Right renal pelvis (tissue), 4 donors: ENCODE data around the gene SP140L. TPM values are rescaled to one million over a fixed set of nuclear protein-coding genes. Genes with fewer than 3 reads are reported as not detected.
"Not testable (repeated sequence)": the region's sequence is repeated elsewhere in the genome, so short reads cannot be mapped to it uniquely, and the experiment has no call there.

Experiments
- DNase-seq, 4 donors: peaks; one replicate each; pipeline ENCODE4 v3.0.0-alpha.2; 2013; ENCODE audit warnings: low read depth in 4 of 4, low spot score in 3 of 4, missing footprints in 1 of 4
- polyA plus RNA-seq, 4 donors: library from polyadenylated mRNA; unstranded; fragments of 120-200 nt; gene quantifications; one replicate each; pipeline ENCODE4 v1.2.1, GENCODE V29; 2013; ENCODE audit not compliant: insufficient read length in 4 of 4

SP140L gene
- polyA plus RNA-seq, 4 donors: 8.2 to 11.1 (median 8.9) TPM

GRCh38 chr2:230358305-230358704, 31.3 kb downstream of the SP140L start:
- no peak for DNase-seq

GRCh38 chr2:230360028-230360427, 33.0 kb downstream of the SP140L start:
- DNase-seq: no peak

- no peak for DNase-seq
Observed at GRCh38 chr2:230362030-230362691, 35.2 kb downstream of the SP140L start.

- DNase-seq: no peak
Observed at GRCh38 chr2:230382108-230382507, 55.1 kb downstream of the SP140L start.

- DNase-seq: no peak
Observed at GRCh38 chr2:230383453-230383852, 56.5 kb downstream of the SP140L start.

GRCh38 chr2:230384986-230385385, 58.0 kb downstream of the SP140L start:
- DNase-seq: no peak

GRCh38 chr2:230394301-230394700, 67.3 kb downstream of the SP140L start:
- no peak for DNase-seq

GRCh38 chr2:230398698-230399097, 71.7 kb downstream of the SP140L start:
- not testable (repeated sequence) for DNase-seq

GRCh38 chr2:230400041-230400440, 73.0 kb downstream of the SP140L start:
- no peak for DNase-seq

- no peak for DNase-seq
Observed at GRCh38 chr2:230400454-230400853, 73.5 kb downstream of the SP140L start.

- DNase-seq: not testable (repeated sequence)
Observed at GRCh38 chr2:230401026-230401425, 74.0 kb downstream of the SP140L start.

GRCh38 chr2:230403746-230404145, 76.8 kb downstream of the SP140L start:
- DNase-seq: no peak

- DNase-seq: no peak
Observed at GRCh38 chr2:230405824-230406223, 78.8 kb downstream of the SP140L start.

- no peak for DNase-seq
Observed at GRCh38 chr2:230408244-230408842, 81.3 kb downstream of the SP140L start.

GRCh38 chr2:230409316-230409715, 82.3 kb downstream of the SP140L start:
- not testable (repeated sequence) for DNase-seq

GRCh38 chr2:230410263-230410662, 83.3 kb downstream of the SP140L start:
- no peak for DNase-seq

GRCh38 chr2:230410861-230411569, 84.0 kb downstream of the SP140L start:
- no peak for DNase-seq

GRCh38 chr2:230411570-230412370, 84.8 kb downstream of the SP140L start:
- peak in 3 of 4 donors; percentile 31 to 48 (median 39) for DNase-seq

GRCh38 chr2:230412371-230412711, 85.3 kb downstream of the SP140L start:
- no peak for DNase-seq

GRCh38 chr2:230412846-230413245, 85.9 kb downstream of the SP140L start:
- DNase-seq: no peak

GRCh38 chr2:230413479-230413878, 86.5 kb downstream of the SP140L start:
- no peak for DNase-seq
